ENCODE measurements around the gene ADAMTS3.

ADAMTS3 gene

GRCh38 chr4:72567036-72567435 is 2.0 kb downstream of the ADAMTS3 start:
- Histone ChIP-seq H3K4me2 (ENCODE audit: low read depth, low read length, poor library complexity, severe bottlenecking) (peak overlapping the region; percentile 89), H2AFZ (ENCODE audit: low read length) (peak overlapping the region; percentile 94), H3K36me3 (ENCODE audit: insufficient read depth, low read length) (no peaks in the 10 kb centered on the region), H3K4me1 (ENCODE audit: insufficient read depth, low read length, poor library complexity, severe bottlenecking) (no peaks in the 10 kb centered on the region), H3K9me2 (replicated peaks; ENCODE audit: low read depth, low read length) (no peaks in the 10 kb centered on the region), H4K20me1 (ENCODE audit: insufficient read depth, low read length, poor library complexity, severe bottlenecking) (no peaks in the 10 kb centered on the region), H3K9ac (ENCODE audit: low read depth, low read length, poor library complexity, severe bottlenecking) (no peak overlapping the region), H3K9me3 (ENCODE audit: insufficient read depth, low read depth, low read length) (no peaks in the 10 kb centered on the region), H3K27me3 (ENCODE audit: insufficient read depth, low read length, poor library complexity, severe bottlenecking) (peaks cover 8% of the 10 kb centered on the region), H3K79me2 (ENCODE audit: insufficient read depth, low read length) (no peaks in the 10 kb centered on the region), H3F3A (ENCODE audit: low read depth) (no peaks in the 10 kb centered on the region), H3K4me3 (ENCODE audit: low read length, poor library complexity, severe bottlenecking) (peak overlapping the region; percentile 82)
- TF ChIP-seq EZH2phosphoT487 (IDR thresholded peaks at IDR 0.05; ENCODE audit: borderline replicate concordance) (no peak), CTCF (conservative IDR thresholded peaks at IDR 0.05; ENCODE audit: low read length) (no peak)

GRCh38 chr4:72566464-72566972 is 2.5 kb downstream of the ADAMTS3 start:
- Histone ChIP-seq H3K4me3 (ENCODE audit: low read length, poor library complexity, severe bottlenecking) (no peak overlapping the region), H2AFZ (ENCODE audit: low read length) (no peak overlapping the region), H3K9me2 (replicated peaks; ENCODE audit: low read depth, low read length) (no peaks in the 10 kb centered on the region), H4K20me1 (ENCODE audit: insufficient read depth, low read length, poor library complexity, severe bottlenecking) (no peaks in the 10 kb centered on the region), H3K4me2 (ENCODE audit: low read depth, low read length, poor library complexity, severe bottlenecking) (no peak overlapping the region), H3K4me1 (ENCODE audit: insufficient read depth, low read length, poor library complexity, severe bottlenecking) (no peaks in the 10 kb centered on the region), H3K9me3 (ENCODE audit: insufficient read depth, low read depth, low read length) (no peaks in the 10 kb centered on the region), H3K79me2 (ENCODE audit: insufficient read depth, low read length) (no peaks in the 10 kb centered on the region), H3K9ac (ENCODE audit: low read depth, low read length, poor library complexity, severe bottlenecking) (no peak overlapping the region), H3K27me3 (ENCODE audit: insufficient read depth, low read length, poor library complexity, severe bottlenecking) (peaks cover 8% of the 10 kb centered on the region), H3K36me3 (ENCODE audit: insufficient read depth, low read length) (no peaks in the 10 kb centered on the region), H3F3A (ENCODE audit: low read depth) (no peaks in the 10 kb centered on the region)
- TF ChIP-seq EZH2phosphoT487 (IDR thresholded peaks at IDR 0.05; ENCODE audit: borderline replicate concordance) (no peak), CTCF (conservative IDR thresholded peaks at IDR 0.05; ENCODE audit: low read length) (no peak)

- TF ChIP-seq EZH2phosphoT487 (IDR thresholded peaks at IDR 0.05; ENCODE audit: borderline replicate concordance) (no peak), CTCF (conservative IDR thresholded peaks at IDR 0.05; ENCODE audit: low read length) (no peak)
- Histone ChIP-seq H3K79me2 (ENCODE audit: insufficient read depth, low read length) (no peaks in the 10 kb centered on the region), H3K9me2 (replicated peaks; ENCODE audit: low read depth, low read length) (no peaks in the 10 kb centered on the region), H4K20me1 (ENCODE audit: insufficient read depth, low read length, poor library complexity, severe bottlenecking) (no peaks in the 10 kb centered on the region), H3K9ac (ENCODE audit: low read depth, low read length, poor library complexity, severe bottlenecking) (no peak overlapping the region), H3K9me3 (ENCODE audit: insufficient read depth, low read depth, low read length) (no peaks in the 10 kb centered on the region), H3K36me3 (ENCODE audit: insufficient read depth, low read length) (no peaks in the 10 kb centered on the region), H3F3A (ENCODE audit: low read depth) (no peaks in the 10 kb centered on the region), H3K4me2 (ENCODE audit: low read depth, low read length, poor library complexity, severe bottlenecking) (no peak overlapping the region), H2AFZ (ENCODE audit: low read length) (no peak overlapping the region), H3K4me1 (ENCODE audit: insufficient read depth, low read length, poor library complexity, severe bottlenecking) (no peaks in the 10 kb centered on the region), H3K4me3 (ENCODE audit: low read length, poor library complexity, severe bottlenecking) (no peak overlapping the region), H3K27me3 (ENCODE audit: insufficient read depth, low read length, poor library complexity, severe bottlenecking) (peaks cover 8% of the 10 kb centered on the region)
Measured at GRCh38 chr4:72564789-72565188, 4.2 kb downstream of the ADAMTS3 start.
